ENCODE measurements around the gene CBFA2T3. TPM values are rescaled to one million over a fixed set of nuclear protein-coding genes. Genes with fewer than 3 reads are reported as not detected.

Gene CBFA2T3
- total RNA-seq, 1 experiment from 2014 or later = 2.9 TPM

- no peak overlapping the region for H3K4me3 Mint-ChIP-seq
- Histone ChIP-seq H4K20me1 (ENCODE audit: control insufficient read depth, insufficient read depth, insufficient read length) (no peaks in the 10 kb centered on the region), H2AK5ac (ENCODE audit: insufficient read length, low read length) (no peak overlapping the region), H3K79me2 (ENCODE audit: insufficient read depth, low read length) (no peaks in the 10 kb centered on the region), H3T11ph (ENCODE audit: low read length) (no peak overlapping the region), H2BK5ac (ENCODE audit: insufficient read length, low read length) (no peak overlapping the region), H2AFZ (ENCODE audit: low read length) (no peak overlapping the region), H4K5ac (ENCODE audit: insufficient read length, low read depth, low read length) (no peak overlapping the region), H2BK15ac (ENCODE audit: low read depth, low read length) (no peak overlapping the region), H3K56ac (ENCODE audit: insufficient read length, low read depth, low read length) (no peak overlapping the region), H4K8ac (replicated peaks; ENCODE audit: insufficient read length, low read depth, low read length) (no peak overlapping the region), H3K23ac (ENCODE audit: insufficient read length, low read depth, low read length) (no peak overlapping the region), H3K27ac (ENCODE audit: insufficient read length, low read depth, low read length) (no peak overlapping the region), H2BK12ac (ENCODE audit: insufficient read length, low read depth, low read length) (no peak overlapping the region), H3K18ac (ENCODE audit: insufficient read length, low read depth, low read length) (no peak overlapping the region), H3K4me1 (ENCODE audit: insufficient read depth, low read length) (no peaks in the 10 kb centered on the region; the same call in 1 of the 2 replicates), H3K23me2 (ENCODE audit: insufficient read length, low read depth, low read length, poor library complexity, severe bottlenecking) (no peaks in the 10 kb centered on the region), H3K4ac (ENCODE audit: low read depth, low read length) (no peak overlapping the region), H2BK20ac (ENCODE audit: low read depth, low read length, poor library complexity, severe bottlenecking) (no peak overlapping the region), H3K14ac (ENCODE audit: insufficient read depth, low read length) (peak overlapping the region; percentile 46; the same call in 1 of the 2 replicates), H4K91ac (ENCODE audit: insufficient read length, low read depth, low read length) (no peak overlapping the region), H3K4me2 (ENCODE audit: insufficient read depth, insufficient read length, low read length) (no peak overlapping the region), H3K27me3 (ENCODE audit: insufficient read depth, low read length) (no peaks in the 10 kb centered on the region), H3K9ac (ENCODE audit: extremely low read depth, insufficient read length, low read length) (no peak overlapping the region), H3K9me3 (ENCODE audit: control insufficient read depth, low read depth, low read length) (no peaks in the 10 kb centered on the region), H2BK120ac (ENCODE audit: low read depth, low read length, poor library complexity, severe bottlenecking) (no peak overlapping the region), H3K79me1 (ENCODE audit: insufficient read depth, low read depth, low read length, poor library complexity, severe bottlenecking) (no peaks in the 10 kb centered on the region)
- H3K9me3 Mint-ChIP-seq = peaks cover 2 to 3% of the 10 kb centered on the region in 2 experiments; a peak in 3 of 5 replicates
- DNase-seq = no peak
- H3K27ac Mint-ChIP-seq = no peak overlapping the region
- peaks cover 19 to 29% of the 10 kb centered on the region in 2 experiments for H3K4me1 Mint-ChIP-seq
- no peaks in the 10 kb centered on the region; the same call in none of the 2 replicates for H3K27me3 Mint-ChIP-seq (ENCODE audit: low read depth)
- TF ChIP-seq, protein P1, sequence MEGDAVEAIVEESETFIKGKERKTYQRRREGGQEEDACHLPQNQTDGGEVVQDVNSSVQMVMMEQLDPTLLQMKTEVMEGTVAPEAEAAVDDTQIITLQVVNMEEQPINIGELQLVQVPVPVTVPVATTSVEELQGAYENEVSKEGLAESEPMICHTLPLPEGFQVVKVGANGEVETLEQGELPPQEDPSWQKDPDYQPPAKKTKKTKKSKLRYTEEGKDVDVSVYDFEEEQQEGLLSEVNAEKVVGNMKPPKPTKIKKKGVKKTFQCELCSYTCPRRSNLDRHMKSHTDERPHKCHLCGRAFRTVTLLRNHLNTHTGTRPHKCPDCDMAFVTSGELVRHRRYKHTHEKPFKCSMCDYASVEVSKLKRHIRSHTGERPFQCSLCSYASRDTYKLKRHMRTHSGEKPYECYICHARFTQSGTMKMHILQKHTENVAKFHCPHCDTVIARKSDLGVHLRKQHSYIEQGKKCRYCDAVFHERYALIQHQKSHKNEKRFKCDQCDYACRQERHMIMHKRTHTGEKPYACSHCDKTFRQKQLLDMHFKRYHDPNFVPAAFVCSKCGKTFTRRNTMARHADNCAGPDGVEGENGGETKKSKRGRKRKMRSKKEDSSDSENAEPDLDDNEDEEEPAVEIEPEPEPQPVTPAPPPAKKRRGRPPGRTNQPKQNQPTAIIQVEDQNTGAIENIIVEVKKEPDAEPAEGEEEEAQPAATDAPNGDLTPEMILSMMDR (conservative IDR thresholded peaks at IDR 0.05) = no peak
- H3K36me3 Mint-ChIP-seq (ENCODE audit: insufficient read depth in 1 of 3, low read depth in 3 of 3) = no peaks in the 10 kb centered on the region
- no CpG with 5 or more reads among the region's 16 CpGs for WGBS (ENCODE audit: extremely low coverage, insufficient read length, low lambda C conversion rate)
Observed at GRCh38 chr16:88925540-88925887, 51.5 kb downstream of the CBFA2T3 start.

Data from H9 (cell line).